NCI-H2107 treated with DMSO at 0.1 percent for 48 hours (cell line): ENCODE results near the gene ZNF621.

Experiments used
- DNase-seq: peaks from one replicate; lab custom pipeline; 2025; ENCODE audit not compliant: unreplicated experiment; lab: John Stamatoyannopoulos, UW

The ZNF621 gene

GRCh38 chr3:40524568-40525285, at the start of gene ZNF621:
Gene ZNF621, plus strand, starts transcription at chr3:40524960. Its CDS starts 881 bp downstream, at chr3:40525841.
- peak; percentile 32 for DNase-seq

- DNase-seq: no peak
Measured at GRCh38 chr3:40476478-40477470, 48.0 kb upstream of the ZNF621 start, which contains the start of gene ZNF619. Gene ZNF619, plus strand, starts transcription at chr3:40477122. Its CDS starts 858 bp downstream, at chr3:40477980.

GRCh38 chr3:40477666-40478065, 47.1 kb upstream of the ZNF621 start:
- no peak for DNase-seq

- DNase-seq: no peak
Measured at GRCh38 chr3:40487172-40487571, 37.6 kb upstream of the ZNF621 start.

GRCh38 chr3:40490916-40491315, 33.8 kb upstream of the ZNF621 start:
- DNase-seq: no peak

GRCh38 chr3:40494698-40495097, 30.1 kb upstream of the ZNF621 start:
- DNase-seq: no peak

GRCh38 chr3:40497288-40497687, 27.5 kb upstream of the ZNF621 start:
- no peak for DNase-seq

- no peak for DNase-seq
Measured at GRCh38 chr3:40499952-40500351, 24.8 kb upstream of the ZNF621 start.

- no peak for DNase-seq
Measured at GRCh38 chr3:40502034-40502433, 22.7 kb upstream of the ZNF621 start.

- no peak for DNase-seq
Measured at GRCh38 chr3:40504636-40505430, 19.9 kb upstream of the ZNF621 start.

- DNase-seq: peak; percentile 69
Measured at GRCh38 chr3:40505599-40506462, 18.9 kb upstream of the ZNF621 start, which contains the start of gene ZNF620. Gene ZNF620, plus strand, starts transcription at chr3:40506039. Its CDS starts 314 bp downstream, at chr3:40506353.

- no peak for DNase-seq
Measured at GRCh38 chr3:40511031-40511718, 13.6 kb upstream of the ZNF621 start.

- DNase-seq: no peak
Measured at GRCh38 chr3:40516201-40516600, 8.6 kb upstream of the ZNF621 start.

- no peak for DNase-seq
Measured at GRCh38 chr3:40518067-40518466, 6.7 kb upstream of the ZNF621 start.

- DNase-seq: no peak
Measured at GRCh38 chr3:40518848-40519247, 5.9 kb upstream of the ZNF621 start.

GRCh38 chr3:40521254-40521653, 3.5 kb upstream of the ZNF621 start:
- DNase-seq: no peak

GRCh38 chr3:40523781-40524180, 979 bp upstream of the ZNF621 start:
- DNase-seq: no peak

- DNase-seq: no peak
Measured at GRCh38 chr3:40524222-40524567, 565 bp upstream of the ZNF621 start.

GRCh38 chr3:40528426-40528825, 3.7 kb downstream of the ZNF621 start:
- DNase-seq: no peak
